Measurements from ENCODE around the gene ATAD1. TPM values are rescaled to one million over a fixed set of nuclear protein-coding genes. Genes with fewer than 3 reads are reported as not detected.

The ATAD1 gene
- total and polyA plus RNA-seq, 9 of the 15 experiments (the other 6 are each of a cell fraction or from before 2014, with no cell fraction given): 11.3 to 33.8 (median 27.3) TPM

DNA sequence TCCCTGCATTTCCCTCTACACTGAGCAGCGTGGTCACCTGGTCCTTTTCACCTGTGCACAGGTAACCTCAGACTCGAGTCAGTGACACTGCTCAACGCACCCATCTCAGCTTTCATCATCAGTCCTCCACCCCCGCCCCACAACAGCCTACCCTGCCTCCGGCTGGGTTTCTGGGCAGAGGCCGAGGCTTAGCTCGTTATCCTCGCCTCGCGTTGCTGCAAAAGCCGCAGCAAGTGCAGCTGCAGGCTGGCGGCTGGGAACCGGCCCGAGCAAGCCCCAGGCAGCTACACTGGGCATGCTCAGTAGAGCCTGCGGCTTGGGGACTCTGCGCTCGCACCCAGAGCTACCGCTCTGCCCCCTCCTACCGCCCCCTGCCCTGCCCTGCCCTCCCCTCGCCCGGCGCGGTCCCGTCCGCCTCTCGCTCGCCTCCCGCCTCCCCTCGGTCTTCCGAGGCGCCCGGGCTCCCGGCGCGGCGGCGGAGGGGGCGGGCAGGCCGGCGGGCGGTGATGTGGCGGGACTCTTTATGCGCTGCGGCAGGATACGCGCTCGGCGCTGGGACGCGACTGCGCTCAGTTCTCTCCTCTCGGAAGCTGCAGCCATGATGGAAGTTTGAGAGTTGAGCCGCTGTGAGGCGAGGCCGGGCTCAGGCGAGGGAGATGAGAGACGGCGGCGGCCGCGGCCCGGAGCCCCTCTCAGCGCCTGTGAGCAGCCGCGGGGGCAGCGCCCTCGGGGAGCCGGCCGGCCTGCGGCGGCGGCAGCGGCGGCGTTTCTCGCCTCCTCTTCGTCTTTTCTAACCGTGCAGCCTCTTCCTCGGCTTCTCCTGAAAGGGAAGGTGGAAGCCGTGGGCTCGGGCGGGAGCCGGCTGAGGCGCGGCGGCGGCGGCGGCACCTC is 45.3 kb upstream of the ATAD1 start, which contains the start of the genes KLLN and PTEN (continued):
- TF ChIP-seq ATF1 (CRISPR knock-in tag; IDR thresholded peaks at IDR 0.05): no peak
- peak; percentile 52 for TF ChIP-seq ATF1 (tag; IDR thresholded peaks at IDR 0.05)
- TF ChIP-seq YY1 (IDR thresholded peaks at IDR 0.05; ENCODE audit: borderline replicate concordance in 1 of 3, control insufficient read depth in 1 of 3, extremely low read depth in 1 of 3, insufficient read depth in 3 of 3, insufficient read length in 1 of 3, insufficient replicate concordance in 2 of 3, low read depth in 1 of 3, low read length in 2 of 3): peak in 2 of 3 experiments; percentile 86 to 94
- TF ChIP-seq RBM25 (IDR thresholded peaks at IDR 0.05; ENCODE audit: low read depth, low read length, severe bottlenecking): no peak
- TF ChIP-seq, protein P1, sequence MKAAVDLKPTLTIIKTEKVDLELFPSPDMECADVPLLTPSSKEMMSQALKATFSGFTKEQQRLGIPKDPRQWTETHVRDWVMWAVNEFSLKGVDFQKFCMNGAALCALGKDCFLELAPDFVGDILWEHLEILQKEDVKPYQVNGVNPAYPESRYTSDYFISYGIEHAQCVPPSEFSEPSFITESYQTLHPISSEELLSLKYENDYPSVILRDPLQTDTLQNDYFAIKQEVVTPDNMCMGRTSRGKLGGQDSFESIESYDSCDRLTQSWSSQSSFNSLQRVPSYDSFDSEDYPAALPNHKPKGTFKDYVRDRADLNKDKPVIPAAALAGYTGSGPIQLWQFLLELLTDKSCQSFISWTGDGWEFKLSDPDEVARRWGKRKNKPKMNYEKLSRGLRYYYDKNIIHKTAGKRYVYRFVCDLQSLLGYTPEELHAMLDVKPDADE (conservative IDR thresholded peaks at IDR 0.05; ENCODE audit: control insufficient read depth, low read depth, low read length): 0 out of 2 replicates have a peak, but pooled peaks have one; percentile 42
- no peak for TF ChIP-seq SP2 (IDR thresholded peaks at IDR 0.05; ENCODE audit: extremely low read depth, low read depth, low read length, poor library complexity, severe bottlenecking)
- no peak for TF ChIP-seq COPS2 (conservative IDR thresholded peaks at IDR 0.05)
- TF ChIP-seq PYGO2 (tag; IDR thresholded peaks at IDR 0.05): no peak
- 0 out of 2 replicates have a peak, but pooled peaks have one; percentile 29 for TF ChIP-seq L3MBTL2 (IDR thresholded peaks at IDR 0.05)
- TF ChIP-seq CHCHD3 (CRISPR knock-in tag; IDR thresholded peaks at IDR 0.05): no peak
- TF ChIP-seq, protein P2, sequence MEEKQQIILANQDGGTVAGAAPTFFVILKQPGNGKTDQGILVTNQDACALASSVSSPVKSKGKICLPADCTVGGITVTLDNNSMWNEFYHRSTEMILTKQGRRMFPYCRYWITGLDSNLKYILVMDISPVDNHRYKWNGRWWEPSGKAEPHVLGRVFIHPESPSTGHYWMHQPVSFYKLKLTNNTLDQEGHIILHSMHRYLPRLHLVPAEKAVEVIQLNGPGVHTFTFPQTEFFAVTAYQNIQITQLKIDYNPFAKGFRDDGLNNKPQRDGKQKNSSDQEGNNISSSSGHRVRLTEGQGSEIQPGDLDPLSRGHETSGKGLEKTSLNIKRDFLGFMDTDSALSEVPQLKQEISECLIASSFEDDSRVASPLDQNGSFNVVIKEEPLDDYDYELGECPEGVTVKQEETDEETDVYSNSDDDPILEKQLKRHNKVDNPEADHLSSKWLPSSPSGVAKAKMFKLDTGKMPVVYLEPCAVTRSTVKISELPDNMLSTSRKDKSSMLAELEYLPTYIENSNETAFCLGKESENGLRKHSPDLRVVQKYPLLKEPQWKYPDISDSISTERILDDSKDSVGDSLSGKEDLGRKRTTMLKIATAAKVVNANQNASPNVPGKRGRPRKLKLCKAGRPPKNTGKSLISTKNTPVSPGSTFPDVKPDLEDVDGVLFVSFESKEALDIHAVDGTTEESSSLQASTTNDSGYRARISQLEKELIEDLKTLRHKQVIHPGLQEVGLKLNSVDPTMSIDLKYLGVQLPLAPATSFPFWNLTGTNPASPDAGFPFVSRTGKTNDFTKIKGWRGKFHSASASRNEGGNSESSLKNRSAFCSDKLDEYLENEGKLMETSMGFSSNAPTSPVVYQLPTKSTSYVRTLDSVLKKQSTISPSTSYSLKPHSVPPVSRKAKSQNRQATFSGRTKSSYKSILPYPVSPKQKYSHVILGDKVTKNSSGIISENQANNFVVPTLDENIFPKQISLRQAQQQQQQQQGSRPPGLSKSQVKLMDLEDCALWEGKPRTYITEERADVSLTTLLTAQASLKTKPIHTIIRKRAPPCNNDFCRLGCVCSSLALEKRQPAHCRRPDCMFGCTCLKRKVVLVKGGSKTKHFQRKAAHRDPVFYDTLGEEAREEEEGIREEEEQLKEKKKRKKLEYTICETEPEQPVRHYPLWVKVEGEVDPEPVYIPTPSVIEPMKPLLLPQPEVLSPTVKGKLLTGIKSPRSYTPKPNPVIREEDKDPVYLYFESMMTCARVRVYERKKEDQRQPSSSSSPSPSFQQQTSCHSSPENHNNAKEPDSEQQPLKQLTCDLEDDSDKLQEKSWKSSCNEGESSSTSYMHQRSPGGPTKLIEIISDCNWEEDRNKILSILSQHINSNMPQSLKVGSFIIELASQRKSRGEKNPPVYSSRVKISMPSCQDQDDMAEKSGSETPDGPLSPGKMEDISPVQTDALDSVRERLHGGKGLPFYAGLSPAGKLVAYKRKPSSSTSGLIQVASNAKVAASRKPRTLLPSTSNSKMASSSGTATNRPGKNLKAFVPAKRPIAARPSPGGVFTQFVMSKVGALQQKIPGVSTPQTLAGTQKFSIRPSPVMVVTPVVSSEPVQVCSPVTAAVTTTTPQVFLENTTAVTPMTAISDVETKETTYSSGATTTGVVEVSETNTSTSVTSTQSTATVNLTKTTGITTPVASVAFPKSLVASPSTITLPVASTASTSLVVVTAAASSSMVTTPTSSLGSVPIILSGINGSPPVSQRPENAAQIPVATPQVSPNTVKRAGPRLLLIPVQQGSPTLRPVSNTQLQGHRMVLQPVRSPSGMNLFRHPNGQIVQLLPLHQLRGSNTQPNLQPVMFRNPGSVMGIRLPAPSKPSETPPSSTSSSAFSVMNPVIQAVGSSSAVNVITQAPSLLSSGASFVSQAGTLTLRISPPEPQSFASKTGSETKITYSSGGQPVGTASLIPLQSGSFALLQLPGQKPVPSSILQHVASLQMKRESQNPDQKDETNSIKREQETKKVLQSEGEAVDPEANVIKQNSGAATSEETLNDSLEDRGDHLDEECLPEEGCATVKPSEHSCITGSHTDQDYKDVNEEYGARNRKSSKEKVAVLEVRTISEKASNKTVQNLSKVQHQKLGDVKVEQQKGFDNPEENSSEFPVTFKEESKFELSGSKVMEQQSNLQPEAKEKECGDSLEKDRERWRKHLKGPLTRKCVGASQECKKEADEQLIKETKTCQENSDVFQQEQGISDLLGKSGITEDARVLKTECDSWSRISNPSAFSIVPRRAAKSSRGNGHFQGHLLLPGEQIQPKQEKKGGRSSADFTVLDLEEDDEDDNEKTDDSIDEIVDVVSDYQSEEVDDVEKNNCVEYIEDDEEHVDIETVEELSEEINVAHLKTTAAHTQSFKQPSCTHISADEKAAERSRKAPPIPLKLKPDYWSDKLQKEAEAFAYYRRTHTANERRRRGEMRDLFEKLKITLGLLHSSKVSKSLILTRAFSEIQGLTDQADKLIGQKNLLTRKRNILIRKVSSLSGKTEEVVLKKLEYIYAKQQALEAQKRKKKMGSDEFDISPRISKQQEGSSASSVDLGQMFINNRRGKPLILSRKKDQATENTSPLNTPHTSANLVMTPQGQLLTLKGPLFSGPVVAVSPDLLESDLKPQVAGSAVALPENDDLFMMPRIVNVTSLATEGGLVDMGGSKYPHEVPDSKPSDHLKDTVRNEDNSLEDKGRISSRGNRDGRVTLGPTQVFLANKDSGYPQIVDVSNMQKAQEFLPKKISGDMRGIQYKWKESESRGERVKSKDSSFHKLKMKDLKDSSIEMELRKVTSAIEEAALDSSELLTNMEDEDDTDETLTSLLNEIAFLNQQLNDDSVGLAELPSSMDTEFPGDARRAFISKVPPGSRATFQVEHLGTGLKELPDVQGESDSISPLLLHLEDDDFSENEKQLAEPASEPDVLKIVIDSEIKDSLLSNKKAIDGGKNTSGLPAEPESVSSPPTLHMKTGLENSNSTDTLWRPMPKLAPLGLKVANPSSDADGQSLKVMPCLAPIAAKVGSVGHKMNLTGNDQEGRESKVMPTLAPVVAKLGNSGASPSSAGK (IDR thresholded peaks at IDR 0.05): peak; percentile 44; the same call in 1 of the 2 replicates
- TF ChIP-seq KLF13 (tag; IDR thresholded peaks at IDR 0.05; ENCODE audit: borderline replicate concordance, low read depth): no peak
- no peak for TF ChIP-seq BACH1 (tag; IDR thresholded peaks at IDR 0.05)
- no peak for TF ChIP-seq KHSRP (IDR thresholded peaks at IDR 0.05)
